Superior temporal gyrus (tissue), 1 donor: ENCODE results near the gene AGMO.
"Not testable (repeated sequence)": the region's sequence is repeated elsewhere in the genome, so short reads cannot be mapped to it uniquely, and the experiment has no call there.

Experiments used
- DNase-seq: peaks from one replicate; pipeline ENCODE4 v3.0.0-alpha.2; 2016; ENCODE audit errors: extremely low spot score

Gene AGMO

GRCh38 chr7:15323550-15323949 lies 238.3 kb downstream of the AGMO start:
- DNase-seq = peak; percentile 56

GRCh38 chr7:15317215-15317614 lies 244.6 kb downstream of the AGMO start:
- DNase-seq = no peak

- no peak for DNase-seq
Measured at GRCh38 chr7:15315678-15316077, 246.1 kb downstream of the AGMO start.

DNA sequence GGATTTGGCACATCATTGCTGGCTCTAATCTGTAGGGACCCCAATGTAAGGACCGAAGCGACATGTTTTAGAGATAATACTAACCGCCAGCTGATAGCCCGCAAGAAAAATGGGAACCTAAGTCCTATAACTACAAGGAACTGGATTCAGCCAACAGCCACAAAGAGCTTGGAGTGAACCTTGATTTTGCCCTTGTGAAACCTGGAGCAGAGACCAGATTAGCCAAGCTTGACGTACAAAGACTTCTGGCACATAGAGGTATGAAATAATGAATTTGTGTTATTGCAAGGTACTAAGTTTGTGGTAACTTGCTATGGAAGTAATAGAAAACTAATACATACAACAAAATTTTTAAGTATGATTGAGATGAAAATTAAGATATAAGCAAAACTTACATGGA lies 246.9 kb downstream of the AGMO start:
- DNase-seq = no peak

- no peak for DNase-seq
Measured at GRCh38 chr7:15313361-15313760, 248.5 kb downstream of the AGMO start.

DNA sequence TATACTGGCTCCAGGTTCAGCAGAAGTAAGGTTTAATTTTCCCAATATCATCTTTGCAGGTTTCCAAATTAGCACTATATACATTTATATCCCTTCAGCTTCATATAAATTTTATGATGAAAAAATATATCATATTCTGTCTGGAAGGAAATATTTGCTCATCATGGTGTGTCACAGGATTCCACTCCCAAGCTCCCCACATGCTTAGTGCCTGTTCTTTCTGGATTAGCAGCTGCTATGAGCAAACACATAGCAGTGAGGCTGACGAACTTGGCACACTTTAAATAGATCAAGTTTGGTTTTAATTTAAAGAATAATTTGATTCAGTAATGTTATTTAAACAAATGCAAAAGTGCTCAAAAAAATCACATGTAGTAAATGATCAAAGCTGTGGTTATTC lies 251.9 kb downstream of the AGMO start:
- no peak for DNase-seq

DNA sequence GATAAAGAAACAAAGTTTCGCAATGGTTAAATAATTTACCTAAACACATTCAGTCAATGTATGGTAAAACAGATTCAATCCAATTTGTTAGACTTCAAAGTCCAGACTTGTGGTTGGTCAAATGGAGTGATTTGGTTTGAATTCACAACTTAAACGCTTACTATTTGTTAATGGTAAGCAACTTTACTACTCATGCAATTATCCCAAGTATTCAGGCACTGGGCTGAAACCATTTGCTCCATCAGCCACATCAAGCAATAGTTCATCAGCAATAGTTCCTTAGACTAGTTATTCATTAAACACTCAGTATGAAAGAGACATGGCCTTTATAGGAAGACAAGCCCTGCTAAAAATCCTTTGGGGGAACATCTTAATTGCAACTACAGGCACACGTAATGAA lies 253.0 kb downstream of the AGMO start:
- no peak for DNase-seq

DNA sequence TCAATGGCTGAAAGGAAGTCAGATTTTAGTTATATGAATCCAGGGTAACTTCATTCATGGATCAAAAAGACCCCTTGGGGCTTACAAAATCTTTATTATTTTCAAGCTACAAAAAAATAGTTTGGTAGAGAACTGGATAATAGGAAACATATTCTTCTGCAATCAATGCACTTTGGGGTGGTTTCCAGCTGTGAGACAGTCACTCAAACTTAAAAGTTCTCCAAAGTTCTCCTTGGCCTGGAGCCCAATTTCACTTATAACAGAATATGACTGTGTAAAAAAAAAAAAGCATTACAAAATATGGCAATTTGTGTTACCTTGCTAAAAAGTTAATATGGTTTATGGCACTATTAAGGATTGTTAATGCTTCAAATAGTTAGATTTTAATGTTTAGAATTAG lies 255.5 kb downstream of the AGMO start:
- DNase-seq = no peak

- DNase-seq = peak; percentile 72
Measured at GRCh38 chr7:15305002-15305600, 256.7 kb downstream of the AGMO start.

DNA sequence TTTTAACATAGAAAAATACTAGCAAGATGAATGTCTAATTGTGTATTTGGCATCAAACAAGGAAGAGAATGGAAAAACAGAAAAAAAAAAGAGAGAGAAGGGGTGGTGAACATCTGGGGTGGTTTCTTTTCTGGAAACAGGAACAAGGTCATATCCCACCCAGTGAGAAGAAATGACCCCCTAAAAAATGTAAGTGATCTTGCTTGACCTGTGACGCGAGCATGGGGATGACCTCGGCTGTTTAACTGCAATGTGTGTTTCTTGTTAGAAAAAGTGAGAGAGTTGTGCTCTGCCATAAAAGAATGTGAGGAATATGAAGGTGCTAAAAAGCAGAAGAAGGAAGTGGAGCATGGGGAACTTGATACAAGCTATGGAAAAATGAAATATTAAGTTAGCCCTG lies 258.5 kb downstream of the AGMO start:
- no peak for DNase-seq

DNA sequence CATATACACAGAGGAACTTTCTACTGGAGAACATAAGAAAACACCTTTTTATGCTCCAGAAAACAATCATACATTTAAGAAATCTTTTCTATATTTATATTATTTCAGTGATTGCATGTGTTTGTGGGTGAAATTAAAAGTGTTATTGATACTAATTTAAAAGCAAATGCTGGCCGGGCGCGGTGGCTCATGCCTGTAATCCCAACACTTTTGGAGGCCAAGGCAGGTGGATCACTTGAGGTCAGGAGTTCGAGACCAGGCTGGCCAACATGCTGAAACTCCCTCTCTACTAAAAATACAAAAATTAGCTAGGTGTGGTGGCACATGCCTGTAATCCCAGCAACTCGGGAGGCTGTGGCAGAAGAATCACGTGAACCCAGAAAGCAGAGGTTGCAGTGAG lies 260.8 kb downstream of the AGMO start:
- not testable (repeated sequence) for DNase-seq

DNA sequence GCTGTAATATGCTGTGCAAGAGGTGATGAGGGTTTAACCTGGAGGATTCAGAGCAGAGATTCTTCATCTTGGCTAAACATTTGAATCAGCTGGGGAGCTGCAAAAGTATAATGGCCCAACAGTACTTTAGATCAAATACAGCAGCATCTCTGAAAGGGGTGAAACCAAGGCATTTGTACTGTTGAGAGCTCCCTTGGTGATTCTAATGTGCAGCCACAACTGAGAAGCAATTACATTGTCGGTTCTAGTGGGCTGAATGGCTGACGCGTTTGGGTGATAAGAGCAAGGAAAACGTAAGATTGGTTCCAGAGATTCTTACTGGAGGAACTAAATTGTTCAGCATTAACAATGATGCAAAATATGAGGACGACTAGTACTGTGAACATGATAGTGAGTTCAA lies 269.7 kb downstream of the AGMO start:
- DNase-seq = no peak

GRCh38 chr7:15291699-15292098 lies 270.1 kb downstream of the AGMO start:
- DNase-seq = no peak

- no peak for DNase-seq
Measured at GRCh38 chr7:15288741-15289140, 273.1 kb downstream of the AGMO start.

- no peak for DNase-seq
Measured at GRCh38 chr7:15284396-15284795, 277.4 kb downstream of the AGMO start.

- no peak for DNase-seq
Measured at GRCh38 chr7:15280078-15280733, 281.6 kb downstream of the AGMO start.

DNA sequence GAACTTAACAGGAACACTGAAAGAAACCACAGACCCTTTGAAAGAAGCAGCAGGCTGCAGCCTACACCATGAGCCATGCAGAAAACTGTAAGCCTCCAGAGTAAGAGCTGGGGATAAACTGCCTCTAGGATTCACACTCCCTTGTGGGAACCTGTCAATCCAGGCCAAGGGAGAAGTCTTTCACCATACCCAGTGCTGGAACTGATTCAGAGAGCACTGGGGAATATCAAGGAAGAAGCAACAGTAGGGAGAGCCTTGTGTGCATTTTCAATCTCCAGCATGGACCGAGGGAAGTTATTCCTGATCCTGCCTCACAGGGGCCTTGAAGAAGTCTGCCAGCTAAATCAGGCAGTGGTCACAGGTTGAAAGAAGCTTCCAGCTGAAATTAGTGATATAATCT lies 282.2 kb downstream of the AGMO start:
- no peak for DNase-seq

DNA sequence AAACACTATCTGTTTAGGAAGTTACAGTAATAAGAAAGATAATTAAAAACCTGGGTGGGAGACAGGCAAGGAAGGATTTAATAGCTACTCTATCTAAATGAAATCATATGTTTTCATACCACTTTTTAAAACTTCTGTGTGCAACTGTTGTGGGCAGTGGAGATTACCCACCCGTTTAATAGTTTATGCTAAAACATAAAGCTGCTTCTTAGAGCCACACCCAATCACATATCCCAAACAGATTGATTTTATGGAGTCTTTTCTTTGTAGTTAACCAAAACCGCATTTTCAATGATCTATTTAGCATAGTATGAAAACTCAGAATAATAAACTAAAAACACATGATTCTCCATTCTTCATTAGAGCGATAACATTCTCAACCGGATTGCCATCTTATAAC lies 304.1 kb downstream of the AGMO start:
- no peak for DNase-seq

GRCh38 chr7:15252181-15252580 lies 309.6 kb downstream of the AGMO start:
- DNase-seq = no peak

- no peak for DNase-seq
Measured at GRCh38 chr7:15248514-15248913, 313.3 kb downstream of the AGMO start.

GRCh38 chr7:15245831-15246230 lies 316.0 kb downstream of the AGMO start:
- no peak for DNase-seq

GRCh38 chr7:15239801-15240200 lies 322.0 kb downstream of the AGMO start:
- no peak for DNase-seq

DNA sequence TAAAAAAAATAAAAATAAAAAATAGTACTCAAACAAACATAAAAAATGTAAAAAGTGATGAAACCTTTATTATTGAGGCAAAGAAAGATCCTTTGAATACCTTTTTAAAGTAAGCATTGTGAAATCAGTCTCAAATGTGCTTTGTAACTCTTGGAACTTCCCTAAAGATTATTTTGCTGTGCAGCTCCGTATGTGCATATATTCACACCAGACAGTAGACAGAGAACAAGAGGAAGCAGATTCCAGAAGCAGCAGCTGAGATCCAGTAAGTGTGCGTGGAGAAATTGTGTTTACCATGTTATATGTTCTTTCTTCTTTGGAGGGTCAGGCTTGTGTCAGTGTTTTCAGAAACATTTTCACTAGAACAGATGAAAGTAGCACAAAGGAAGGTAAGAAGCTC lies 324.9 kb downstream of the AGMO start:
- DNase-seq = no peak

- no peak for DNase-seq
Measured at GRCh38 chr7:15234431-15234830, 327.4 kb downstream of the AGMO start.
